ENCODE data around the gene POLR3GL. TPM values are rescaled to one million over a fixed set of nuclear protein-coding genes. Genes with fewer than 3 reads are reported as not detected.

POLR3GL gene
- polyA plus RNA-seq, 1 donor from 2014 or later, result 38.6 TPM

DNA sequence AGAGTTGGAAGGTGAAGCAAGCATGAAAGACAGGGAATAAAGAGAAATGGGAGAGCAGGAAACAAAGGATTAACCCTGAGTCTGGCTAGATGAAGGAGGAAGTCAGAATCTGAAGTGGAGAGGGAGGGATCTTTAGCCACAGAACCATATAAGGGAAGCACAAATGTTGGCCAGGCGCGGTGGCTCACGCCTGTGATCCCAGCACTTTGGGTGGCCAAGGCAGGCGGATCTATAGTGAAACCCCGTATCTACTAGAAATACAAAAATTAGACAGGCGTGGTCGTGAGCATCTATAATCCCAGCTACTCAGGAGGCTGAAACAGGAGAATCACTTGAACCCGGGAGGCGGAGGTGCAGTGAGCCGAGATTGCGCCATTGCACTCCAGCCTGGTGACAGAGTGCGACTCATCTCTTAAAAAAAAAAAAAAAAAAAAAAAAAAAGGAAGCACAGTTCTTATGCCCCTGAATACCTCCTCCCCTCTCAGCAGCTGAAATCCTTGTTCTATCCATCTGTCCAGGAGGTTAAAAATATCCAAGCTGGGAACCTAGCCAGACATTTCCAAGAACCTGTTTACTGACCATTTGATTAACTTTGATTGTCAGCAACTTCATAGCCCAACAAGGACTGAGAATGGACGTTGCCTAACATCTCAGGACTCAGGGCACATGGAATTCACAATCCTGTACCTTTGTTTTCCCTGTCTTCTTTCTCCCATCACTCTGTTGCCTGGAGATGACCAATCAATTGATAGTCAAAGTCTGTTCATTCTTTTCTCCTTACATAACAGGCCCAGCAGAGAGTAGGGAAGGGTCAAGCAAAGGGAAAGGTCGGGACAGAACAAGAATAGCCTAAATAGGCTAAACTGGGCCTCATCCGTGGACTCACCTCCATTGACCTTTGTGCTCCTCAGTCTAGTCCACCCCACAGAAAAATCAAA lies 21.3 kb downstream of the POLR3GL start:
- Histone ChIP-seq H3K4me2 (ENCODE audit: low read length) (no peak overlapping the region), H3K9me3 (ENCODE audit: low read length) (no peaks in the 10 kb centered on the region), H3K9ac (ENCODE audit: low read length) (no peak overlapping the region), H3K79me2 (replicated peaks; ENCODE audit: insufficient read depth, low read length) (peaks cover 4% of the 10 kb centered on the region), H3K27me3 (ENCODE audit: insufficient read depth, low read depth, low read length) (no peaks in the 10 kb centered on the region), H3F3A (ENCODE audit: insufficient read depth, low read length, poor library complexity, severe bottlenecking) (no peaks in the 10 kb centered on the region), H3K9me2 (ENCODE audit: insufficient read depth, low read length) (no peaks in the 10 kb centered on the region), H3K36me3 (ENCODE audit: insufficient read depth, low read length) (no peaks in the 10 kb centered on the region), H3K4me3 (ENCODE audit: low read length) (no peak overlapping the region), H2AFZ (ENCODE audit: low read depth, low read length) (no peak overlapping the region), H3K27ac (ENCODE audit: low read length) (no peak overlapping the region), H4K20me1 (ENCODE audit: insufficient read depth) (peaks cover under 1% of the 10 kb centered on the region)
- TF ChIP-seq POLR2AphosphoS5 (IDR thresholded peaks at IDR 0.05), result no peak
- TF ChIP-seq, protein P1, sequence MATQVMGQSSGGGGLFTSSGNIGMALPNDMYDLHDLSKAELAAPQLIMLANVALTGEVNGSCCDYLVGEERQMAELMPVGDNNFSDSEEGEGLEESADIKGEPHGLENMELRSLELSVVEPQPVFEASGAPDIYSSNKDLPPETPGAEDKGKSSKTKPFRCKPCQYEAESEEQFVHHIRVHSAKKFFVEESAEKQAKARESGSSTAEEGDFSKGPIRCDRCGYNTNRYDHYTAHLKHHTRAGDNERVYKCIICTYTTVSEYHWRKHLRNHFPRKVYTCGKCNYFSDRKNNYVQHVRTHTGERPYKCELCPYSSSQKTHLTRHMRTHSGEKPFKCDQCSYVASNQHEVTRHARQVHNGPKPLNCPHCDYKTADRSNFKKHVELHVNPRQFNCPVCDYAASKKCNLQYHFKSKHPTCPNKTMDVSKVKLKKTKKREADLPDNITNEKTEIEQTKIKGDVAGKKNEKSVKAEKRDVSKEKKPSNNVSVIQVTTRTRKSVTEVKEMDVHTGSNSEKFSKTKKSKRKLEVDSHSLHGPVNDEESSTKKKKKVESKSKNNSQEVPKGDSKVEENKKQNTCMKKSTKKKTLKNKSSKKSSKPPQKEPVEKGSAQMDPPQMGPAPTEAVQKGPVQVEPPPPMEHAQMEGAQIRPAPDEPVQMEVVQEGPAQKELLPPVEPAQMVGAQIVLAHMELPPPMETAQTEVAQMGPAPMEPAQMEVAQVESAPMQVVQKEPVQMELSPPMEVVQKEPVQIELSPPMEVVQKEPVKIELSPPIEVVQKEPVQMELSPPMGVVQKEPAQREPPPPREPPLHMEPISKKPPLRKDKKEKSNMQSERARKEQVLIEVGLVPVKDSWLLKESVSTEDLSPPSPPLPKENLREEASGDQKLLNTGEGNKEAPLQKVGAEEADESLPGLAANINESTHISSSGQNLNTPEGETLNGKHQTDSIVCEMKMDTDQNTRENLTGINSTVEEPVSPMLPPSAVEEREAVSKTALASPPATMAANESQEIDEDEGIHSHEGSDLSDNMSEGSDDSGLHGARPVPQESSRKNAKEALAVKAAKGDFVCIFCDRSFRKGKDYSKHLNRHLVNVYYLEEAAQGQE (IDR thresholded peaks at IDR 0.05; ENCODE audit: borderline replicate concordance), result no peak
- TF ChIP-seq TAF1 (IDR thresholded peaks at IDR 0.05; ENCODE audit: low read depth), result no peak
- no peak for TF ChIP-seq EP300 (conservative IDR thresholded peaks at IDR 0.05; ENCODE audit: poor library complexity, severe bottlenecking)
- TF ChIP-seq EZH2 (IDR thresholded peaks at IDR 0.05; ENCODE audit: borderline replicate concordance, insufficient read depth, low read length, poor library complexity, severe bottlenecking), result no peak
- TF ChIP-seq MXI1 (conservative IDR thresholded peaks at IDR 0.05; ENCODE audit: poor library complexity, severe bottlenecking), result no peak
- TF ChIP-seq, protein P2, sequence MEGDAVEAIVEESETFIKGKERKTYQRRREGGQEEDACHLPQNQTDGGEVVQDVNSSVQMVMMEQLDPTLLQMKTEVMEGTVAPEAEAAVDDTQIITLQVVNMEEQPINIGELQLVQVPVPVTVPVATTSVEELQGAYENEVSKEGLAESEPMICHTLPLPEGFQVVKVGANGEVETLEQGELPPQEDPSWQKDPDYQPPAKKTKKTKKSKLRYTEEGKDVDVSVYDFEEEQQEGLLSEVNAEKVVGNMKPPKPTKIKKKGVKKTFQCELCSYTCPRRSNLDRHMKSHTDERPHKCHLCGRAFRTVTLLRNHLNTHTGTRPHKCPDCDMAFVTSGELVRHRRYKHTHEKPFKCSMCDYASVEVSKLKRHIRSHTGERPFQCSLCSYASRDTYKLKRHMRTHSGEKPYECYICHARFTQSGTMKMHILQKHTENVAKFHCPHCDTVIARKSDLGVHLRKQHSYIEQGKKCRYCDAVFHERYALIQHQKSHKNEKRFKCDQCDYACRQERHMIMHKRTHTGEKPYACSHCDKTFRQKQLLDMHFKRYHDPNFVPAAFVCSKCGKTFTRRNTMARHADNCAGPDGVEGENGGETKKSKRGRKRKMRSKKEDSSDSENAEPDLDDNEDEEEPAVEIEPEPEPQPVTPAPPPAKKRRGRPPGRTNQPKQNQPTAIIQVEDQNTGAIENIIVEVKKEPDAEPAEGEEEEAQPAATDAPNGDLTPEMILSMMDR (IDR thresholded peaks at IDR 0.05; ENCODE audit: poor library complexity, severe bottlenecking), result no peak

DNA sequence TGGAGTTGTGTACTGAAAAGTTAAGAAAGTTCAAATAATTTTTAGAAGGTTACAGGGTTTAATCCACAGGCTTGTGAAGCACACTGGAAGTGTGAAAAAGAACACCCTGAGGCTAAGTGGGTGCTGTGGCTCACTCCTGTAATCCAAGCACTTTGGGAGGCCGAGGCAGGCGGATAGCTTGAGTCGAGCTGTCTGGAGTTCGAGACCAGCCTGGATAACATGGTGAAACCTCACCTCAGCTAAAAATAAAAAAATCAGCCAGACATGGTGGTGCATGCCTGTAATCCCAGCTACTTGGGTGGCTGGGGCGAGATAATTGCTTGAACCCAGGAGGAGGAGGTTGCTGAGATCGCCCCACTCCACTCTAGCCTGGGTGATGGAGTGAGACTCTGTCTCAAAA lies 22.1 kb downstream of the POLR3GL start:
- no peaks in the 10 kb centered on the region for H3K27me3 ChIP-seq (ENCODE audit: insufficient read depth, low read depth, low read length)
- H3K4me3 ChIP-seq (ENCODE audit: low read length), result no peak overlapping the region
- no peak overlapping the region for H3K9ac ChIP-seq (ENCODE audit: low read length)
- peaks cover 5% of the 10 kb centered on the region for H4K20me1 ChIP-seq (ENCODE audit: insufficient read depth)
- peaks cover 9% of the 10 kb centered on the region for H3K79me2 ChIP-seq (replicated peaks; ENCODE audit: insufficient read depth, low read length)
- H3F3A ChIP-seq (ENCODE audit: insufficient read depth, low read length, poor library complexity, severe bottlenecking), result no peaks in the 10 kb centered on the region
- no peak overlapping the region for H3K27ac ChIP-seq (ENCODE audit: low read length)
- no peaks in the 10 kb centered on the region for H3K36me3 ChIP-seq (ENCODE audit: insufficient read depth, low read length)
- H2AFZ ChIP-seq (ENCODE audit: low read depth, low read length), result no peak overlapping the region
- no peaks in the 10 kb centered on the region for H3K9me2 ChIP-seq (ENCODE audit: insufficient read depth, low read length)
- H3K4me2 ChIP-seq (ENCODE audit: low read length), result no peak overlapping the region
- no peaks in the 10 kb centered on the region for H3K9me3 ChIP-seq (ENCODE audit: low read length)
- TF ChIP-seq SMC3 (conservative IDR thresholded peaks at IDR 0.05; ENCODE audit: poor library complexity) (no peak), EP300 (conservative IDR thresholded peaks at IDR 0.05; ENCODE audit: poor library complexity, severe bottlenecking) (no peak), MXI1 (conservative IDR thresholded peaks at IDR 0.05; ENCODE audit: poor library complexity, severe bottlenecking) (no peak)
- TF ChIP-seq, protein P2 (IDR thresholded peaks at IDR 0.05; ENCODE audit: poor library complexity, severe bottlenecking), result no peak
